Muscle of arm (tissue), 12 donors: ENCODE results near the gene FNIP2. TPM values are rescaled to one million over a fixed set of nuclear protein-coding genes. Genes with fewer than 3 reads are reported as not detected.
"Not testable (repeated sequence)": the region's sequence is repeated elsewhere in the genome, so short reads cannot be mapped to it uniquely, and the experiment has no call there.

Source experiments
- DNase-seq: peaks from one replicate; pipeline ENCODE4 v3.0.0-alpha.2; 2013
- polyA plus RNA-seq, 12 donors: library from polyadenylated mRNA; unstranded; fragments of 120-200 nt; gene quantifications; one replicate each; pipeline ENCODE4 v1.2.1, GENCODE V29; 2013; ENCODE audit not compliant: insufficient read length in 12 of 12

FNIP2 gene
- polyA plus RNA-seq, 12 donors = 12.3 to 17.2 (median 15.7) TPM; not detected in 1

GRCh38 chr4:158813113-158813512 is 44.3 kb downstream of the FNIP2 start:
- no peak for DNase-seq

DNA sequence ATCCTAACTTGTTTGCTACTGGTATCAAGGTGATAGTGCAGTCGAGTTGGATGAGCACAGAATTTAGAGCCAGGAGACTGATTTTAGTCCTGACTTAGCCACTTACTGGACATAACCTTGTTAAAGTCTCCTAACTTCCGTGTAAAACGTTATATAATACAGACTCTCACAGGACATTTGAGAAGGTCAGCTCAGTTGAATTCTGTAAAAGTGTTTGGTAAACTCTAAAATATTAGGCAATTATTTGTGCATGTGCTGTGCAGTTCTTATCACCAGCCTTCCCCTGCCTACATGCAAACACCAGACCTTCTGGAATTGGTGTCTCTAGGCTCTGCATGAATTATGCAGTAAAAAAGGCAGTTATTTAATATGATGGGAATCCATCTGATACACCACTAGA is 45.4 kb downstream of the FNIP2 start:
- no peak for DNase-seq

DNA sequence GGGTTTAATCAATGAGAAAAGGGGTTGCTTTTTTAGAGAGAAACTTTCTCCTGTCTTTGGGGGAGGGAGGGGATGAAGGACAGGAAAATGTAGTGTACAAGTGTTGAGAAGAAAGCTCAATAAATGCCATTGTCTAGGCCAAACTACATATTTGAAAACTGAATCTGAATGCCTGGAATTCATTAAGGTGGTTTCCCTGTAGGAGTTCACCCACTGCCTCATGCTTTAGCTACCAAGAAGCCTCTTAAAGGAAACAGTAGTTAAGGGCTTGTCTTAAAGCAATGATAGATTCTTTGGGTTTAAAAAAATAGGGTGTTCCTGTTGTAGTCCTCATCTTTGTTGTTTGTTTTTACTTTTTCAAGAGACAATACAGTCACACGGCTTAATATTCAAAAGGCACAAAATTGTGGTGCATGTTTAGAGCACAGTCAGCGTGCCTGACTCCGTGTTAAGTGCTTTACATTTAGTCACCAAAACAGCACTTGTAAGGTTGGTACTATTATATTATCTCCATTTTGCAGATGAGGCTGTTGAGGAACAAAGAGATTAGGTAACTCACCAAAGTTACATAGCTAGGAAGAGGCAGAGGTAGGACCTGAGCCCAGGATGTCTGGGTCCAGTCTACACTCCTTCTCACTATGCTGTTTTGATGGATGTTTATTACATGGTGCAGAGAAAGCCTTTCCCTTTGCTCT is 46.0 kb downstream of the FNIP2 start:
- DNase-seq = no peak

DNA sequence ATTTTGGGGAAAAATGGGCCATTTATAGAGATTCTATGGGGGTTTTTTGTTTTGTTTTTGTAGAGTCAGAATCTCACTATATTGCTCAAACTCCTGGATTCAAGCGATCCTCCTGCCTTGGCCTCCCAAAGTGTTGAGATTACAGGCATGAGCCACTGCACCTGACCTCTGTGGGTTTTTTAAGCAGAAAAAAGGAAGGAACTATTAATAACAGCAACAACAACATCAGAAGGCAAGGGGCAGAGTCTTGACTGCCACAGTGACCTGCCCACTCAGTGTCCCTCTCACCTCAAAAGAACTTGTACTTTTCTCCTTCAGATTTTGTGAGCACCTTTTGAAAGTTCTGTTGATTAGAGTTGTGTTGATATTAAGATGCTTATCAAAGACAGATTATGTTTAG is 48.1 kb downstream of the FNIP2 start:
- DNase-seq = no peak

DNA sequence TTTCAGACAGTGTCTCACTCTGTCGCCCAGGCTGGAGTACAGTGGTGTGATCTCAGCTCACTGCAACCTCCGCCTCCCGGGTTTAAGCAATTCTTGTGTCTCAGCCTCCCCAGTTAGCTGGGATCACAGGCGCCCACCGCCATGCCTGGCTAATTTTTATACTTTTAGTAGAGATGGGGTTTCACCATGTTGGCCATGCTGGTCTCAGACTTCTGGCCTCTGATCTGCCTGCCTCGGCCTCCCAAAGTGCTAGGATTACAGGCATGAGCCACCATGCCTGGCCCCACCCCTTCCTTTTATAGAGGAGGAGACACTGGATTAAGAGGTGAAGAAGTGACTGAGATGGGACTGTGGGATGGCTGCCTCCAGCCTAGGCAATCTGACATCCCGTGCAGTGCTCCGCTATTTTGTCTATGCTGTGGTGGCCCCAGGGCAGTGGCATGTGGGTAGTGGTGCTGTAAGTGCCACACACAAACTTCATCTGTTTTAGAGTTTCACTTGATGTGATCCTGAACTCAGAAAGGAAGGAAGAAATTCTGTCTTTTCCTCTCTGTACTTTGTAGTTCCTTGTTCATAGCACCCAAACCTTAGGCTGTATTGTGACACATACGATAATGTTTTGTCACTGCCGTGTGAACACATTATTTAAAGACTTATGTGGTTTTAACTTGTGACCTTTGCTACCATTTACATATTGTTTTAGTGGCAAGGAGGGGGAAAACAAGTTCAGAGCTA is 48.9 kb downstream of the FNIP2 start:
- no peak for DNase-seq

DNA sequence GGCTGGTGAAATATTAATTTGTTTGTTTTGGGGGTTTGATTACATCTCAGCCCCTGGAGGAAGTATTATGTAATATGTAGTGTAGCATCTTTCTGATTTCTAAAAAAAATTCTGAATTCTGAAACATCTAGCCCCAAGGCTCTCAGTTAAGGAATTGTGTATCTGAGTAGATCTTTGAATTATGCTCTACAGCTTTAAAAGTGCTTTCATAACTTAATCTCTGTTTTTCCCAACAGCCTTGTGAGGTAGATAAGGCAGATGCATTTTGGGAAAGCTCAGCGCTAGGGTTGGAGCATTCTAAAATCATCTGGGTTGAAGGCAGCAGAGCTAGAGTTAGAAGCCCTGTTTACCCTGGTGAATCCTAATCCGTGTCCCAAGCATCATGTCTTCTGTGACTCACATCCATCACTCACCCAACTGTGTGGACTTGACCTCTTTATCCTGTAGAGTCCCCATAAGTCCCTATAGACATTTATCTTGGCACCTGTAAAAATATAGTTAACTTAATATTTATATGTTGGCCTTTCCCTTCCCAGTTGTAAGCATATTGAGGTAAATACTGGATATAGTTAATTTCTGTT is 49.8 kb downstream of the FNIP2 start:
- DNase-seq = no peak

DNA sequence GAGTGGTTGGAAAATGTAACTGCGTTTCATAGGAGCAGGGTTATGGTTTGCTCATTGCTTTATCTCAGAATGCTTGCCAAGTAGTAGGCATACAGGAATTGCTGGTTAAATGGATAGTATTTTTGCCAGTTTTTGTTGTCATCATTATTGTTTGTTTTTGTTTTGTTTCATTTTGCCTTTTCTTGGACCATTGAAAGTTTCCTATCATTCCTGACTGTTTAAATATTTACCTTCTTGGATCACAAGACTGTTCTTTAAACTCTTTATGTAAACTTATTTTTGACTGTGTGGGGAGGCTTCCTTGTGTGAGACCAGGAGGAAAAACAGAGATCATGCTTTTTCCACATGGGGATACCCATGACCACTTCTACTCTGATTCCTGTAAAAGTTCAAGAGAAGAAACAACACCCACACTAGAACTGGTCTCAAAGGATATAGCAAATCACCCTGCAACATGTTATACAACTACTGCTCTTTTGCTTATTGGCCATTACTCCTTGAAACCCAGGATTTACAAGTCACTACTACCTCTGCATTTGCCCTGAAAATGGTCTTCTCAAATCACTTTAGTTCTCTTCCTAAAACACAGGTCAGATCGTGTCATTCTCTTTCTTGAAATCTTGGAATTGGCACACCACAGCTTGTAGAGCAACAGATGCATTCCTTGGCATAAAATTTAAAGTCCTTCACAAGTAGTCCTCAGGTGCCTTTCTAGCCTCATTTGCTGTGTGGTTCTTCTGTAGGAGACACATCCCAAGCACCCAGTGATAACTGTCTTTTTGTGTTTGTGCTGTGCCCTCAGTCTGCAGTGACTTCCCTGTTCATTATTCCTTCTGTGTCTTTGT is 51.3 kb downstream of the FNIP2 start:
- DNase-seq = no peak

DNA sequence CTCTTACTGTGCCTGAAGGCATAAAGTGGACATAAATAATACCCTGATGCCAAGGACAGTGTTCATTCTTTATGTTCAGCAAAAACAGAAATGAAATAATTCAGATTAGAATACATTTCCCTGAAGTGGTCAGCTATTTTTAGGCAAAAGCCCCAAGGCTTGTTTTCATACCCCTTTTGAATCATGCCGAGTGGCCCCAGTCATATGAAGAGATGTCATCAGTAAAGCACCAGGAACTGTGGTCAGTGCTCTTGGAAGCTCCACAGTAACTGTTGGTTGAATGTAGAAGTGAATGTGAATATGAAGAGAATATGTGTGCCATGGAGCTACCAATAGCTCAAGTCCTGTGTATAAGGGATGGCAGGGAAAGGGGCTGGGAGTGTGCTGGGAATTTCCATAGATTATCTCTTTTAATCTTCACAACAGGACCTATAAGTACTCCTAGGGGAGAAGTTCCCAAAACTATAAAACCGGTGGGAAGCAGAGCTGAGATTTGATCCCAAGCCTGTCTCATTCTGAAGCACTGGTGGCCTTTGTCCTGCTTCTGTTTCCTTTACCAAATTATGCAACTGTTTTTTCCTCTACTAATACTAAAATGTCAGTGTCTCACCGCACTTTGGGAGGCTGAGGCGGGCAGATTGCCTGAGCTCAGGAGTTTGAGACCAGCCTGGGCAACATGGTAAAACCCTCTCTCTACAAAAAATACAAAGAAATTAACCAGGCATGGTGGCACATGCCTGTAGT is 52.6 kb downstream of the FNIP2 start:
- DNase-seq = no peak

DNA sequence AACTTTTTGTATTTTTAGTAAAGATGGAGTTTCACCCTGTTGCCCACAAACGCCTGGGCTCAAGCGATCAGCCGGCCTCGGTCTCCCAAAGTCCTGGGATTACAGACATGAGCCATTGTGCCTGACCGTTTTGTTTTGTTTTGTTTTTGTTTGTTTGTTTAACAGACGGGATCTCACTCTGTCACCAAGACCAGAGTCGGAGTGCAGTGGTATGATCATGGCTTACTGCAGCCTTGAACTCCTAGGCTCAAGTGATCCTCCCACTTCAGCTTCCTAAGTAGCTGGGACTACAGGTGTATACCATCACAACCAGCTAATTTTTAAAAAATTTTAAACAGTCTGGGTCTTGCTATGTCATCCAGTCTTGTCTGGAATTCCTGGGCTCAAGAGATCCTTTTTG is 53.5 kb downstream of the FNIP2 start:
- DNase-seq = no peak

DNA sequence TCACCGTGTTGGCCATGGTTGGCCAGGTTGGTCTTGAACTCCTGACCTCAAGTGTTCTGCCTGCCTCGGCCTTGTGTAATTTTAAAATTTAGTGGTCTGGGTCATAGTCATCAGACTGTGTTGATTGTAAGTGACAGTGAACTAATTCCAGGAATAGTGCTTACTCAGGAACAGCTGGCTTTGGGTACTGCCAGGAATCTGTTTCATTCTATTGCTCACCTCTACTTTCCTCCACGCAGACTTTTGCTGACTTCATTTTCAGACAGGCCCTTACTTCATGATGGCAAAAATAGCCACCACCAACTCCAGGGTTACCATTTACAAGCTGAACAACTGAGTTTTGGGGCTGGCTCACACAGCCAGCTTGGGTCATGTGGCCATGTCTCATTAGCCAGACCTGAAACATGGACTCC is 54.6 kb downstream of the FNIP2 start:
- DNase-seq = no peak

DNA sequence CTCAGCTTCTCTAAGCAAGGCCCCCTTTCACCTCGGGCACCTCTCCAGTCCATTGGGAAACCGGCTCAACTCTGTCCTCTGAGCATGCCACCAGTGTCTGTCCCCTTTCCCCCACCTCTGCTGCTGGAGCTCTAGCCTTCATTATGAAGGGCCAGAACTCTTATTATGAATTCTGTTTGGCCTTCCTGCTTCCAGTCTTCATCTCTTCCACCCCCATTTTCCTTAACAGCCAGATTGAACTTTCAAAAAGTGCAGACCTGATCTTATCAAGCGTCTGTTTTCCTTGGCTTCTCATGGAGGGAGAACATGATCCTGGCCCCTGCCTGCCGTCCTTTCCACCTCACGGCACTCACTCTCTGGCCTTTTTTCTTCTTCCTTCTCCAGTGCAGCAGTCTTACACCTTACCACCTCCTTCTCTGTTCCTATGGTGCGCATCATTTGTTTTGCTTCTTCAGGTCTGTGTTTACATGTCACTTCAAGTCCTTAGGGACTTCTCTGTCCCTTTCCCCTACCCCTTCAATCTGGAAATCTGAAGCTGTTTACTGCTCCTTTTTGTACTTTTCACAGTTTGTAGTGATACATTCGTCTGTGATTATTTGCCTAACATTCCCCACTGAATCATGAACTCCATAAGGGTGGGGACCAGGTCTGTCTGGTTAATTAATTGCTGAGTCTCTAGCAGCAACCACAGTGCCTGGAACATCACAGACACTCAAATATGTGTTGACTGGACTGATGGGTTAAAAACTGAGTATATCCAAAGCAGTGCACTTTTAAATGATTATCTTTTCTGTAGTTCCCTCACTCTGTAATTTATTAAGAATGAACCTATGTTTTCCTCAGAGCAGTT is 55.8 kb downstream of the FNIP2 start:
- no peak for DNase-seq

DNA sequence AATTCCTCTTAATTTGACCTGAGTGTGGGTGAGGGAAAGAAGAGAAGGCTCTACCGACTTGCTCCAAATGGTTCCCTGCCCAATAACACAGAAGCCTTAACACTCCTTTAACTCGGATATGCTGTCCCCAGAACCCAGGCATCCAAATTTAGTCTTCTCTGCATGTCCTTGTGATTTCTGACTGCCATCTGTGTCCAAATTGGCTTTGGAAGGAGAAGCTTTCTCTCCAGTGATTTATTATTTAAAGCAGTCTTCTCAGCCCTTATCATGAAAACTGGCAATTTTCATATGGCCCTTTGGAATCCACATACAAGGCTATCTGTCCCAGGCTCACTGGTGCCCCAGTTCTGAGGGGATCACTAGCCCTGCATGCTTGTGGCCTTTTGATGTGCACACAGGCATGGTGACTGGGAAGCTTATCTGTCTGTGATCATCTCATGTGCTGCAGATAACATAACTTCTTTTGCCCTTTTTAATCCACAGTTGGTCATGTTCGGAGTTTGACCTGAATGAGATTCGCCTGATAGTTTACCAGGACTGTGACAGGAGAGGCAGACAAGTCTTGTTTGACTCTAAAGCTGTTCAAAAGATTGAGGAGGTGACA is 56.7 kb downstream of the FNIP2 start:
- DNase-seq = no peak

DNA sequence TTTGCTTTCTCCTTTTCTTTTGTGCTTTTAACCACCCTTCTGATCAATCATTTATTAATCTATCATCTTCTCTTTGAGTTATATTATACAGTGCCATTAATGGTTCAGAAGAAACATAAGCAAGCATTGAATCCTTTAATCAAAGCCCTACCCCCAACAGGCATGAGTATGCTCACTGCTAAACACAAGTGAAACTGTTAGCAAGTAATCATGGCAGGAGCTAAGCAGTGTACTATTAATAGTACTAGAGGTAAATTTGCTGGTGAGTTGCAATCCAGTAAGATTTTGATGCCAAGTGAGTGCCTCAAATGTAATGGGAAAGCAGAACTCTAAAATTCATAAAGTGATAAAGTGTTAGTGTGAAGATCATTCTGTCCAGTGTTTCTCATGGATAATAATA is 57.2 kb downstream of the FNIP2 start:
- DNase-seq = no peak

GRCh38 chr4:158826882-158827281 is 58.1 kb downstream of the FNIP2 start:
- no peak for DNase-seq

- no peak for DNase-seq
These were observed 58.7 kb downstream of the FNIP2 start for GRCh38 chr4:158827543-158827981.

GRCh38 chr4:158828151-158828550 is 59.3 kb downstream of the FNIP2 start:
- not testable (repeated sequence) for DNase-seq

GRCh38 chr4:158829254-158829653 is 60.4 kb downstream of the FNIP2 start:
- DNase-seq = no peak

GRCh38 chr4:158833602-158834001 is 64.8 kb downstream of the FNIP2 start:
- DNase-seq = no peak

DNA sequence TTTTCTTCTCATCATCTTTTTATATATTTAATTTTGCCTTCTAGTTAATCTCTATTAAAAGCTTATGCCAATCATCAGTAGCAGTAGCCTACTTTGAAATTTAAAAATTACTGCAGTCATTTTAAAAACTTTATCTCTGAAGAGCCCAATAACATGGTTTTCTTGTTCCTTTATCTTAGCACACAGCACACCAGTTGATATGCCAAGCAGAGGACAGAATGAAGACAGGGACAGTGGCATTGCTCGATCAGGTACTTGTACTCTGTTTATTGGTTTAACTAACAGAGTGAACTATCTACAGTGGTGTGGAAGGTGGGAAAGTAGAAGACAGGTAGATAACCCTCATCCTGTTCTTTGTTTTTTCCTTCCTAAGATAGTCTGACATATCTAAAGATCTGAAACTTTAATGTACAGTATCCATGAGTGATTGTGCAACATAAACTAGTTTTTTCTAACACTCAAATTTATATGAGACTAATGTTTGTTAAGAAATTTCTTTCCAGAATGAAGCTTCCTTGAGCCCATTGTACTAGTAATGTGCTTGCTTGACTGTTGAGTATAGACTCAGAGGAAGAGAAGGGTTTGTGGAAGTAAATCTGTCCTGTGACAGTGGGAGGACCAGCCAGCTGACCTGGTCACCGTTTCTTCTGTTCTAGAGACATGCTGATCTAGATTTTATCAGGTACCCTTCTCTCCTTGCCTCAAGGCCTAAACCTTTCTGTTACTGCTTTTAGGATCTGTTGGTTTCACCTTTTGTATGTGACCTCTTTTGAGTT is 66.6 kb downstream of the FNIP2 start:
- DNase-seq = no peak
